NT2/D1 (cell line): ENCODE data around the gene PIGU.

Source experiments
- SUZ12 ChIP-seq: IDR thresholded peaks from 2 replicates; pipeline ENCODE4 v1.6.1; 2011; ENCODE audit not compliant: insufficient read length, insufficient read depth; ENCODE audit errors: extremely low read depth
- YY1 ChIP-seq: IDR thresholded peaks from 2 replicates; pipeline ENCODE4 v1.6.1; 2011; ENCODE audit not compliant: insufficient read length, insufficient read depth
- ZNF274 ChIP-seq: IDR thresholded peaks from 2 replicates; pipeline ENCODE4 v1.6.1; 2011; ENCODE audit warnings: mild to moderate bottlenecking, low read depth, low read length

DNA sequence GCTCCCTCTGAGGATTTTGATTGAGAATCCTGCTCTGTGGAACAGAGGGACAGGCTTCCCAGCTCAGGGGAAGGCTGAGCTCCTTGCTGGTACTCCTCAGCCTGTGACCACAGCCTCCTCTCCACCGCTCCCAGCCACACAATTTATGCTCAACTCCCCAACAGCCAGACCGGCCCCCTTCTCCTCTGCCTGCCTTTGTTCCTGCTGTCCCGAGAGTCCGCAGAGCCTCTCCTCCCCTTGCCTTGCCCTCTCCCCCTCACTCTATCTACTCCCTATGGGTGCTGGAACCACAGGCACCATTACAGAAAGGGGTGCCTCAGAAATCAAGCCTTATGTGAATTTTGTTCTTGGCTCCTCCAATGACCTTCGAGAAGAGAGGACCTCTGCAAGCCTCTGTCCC is 102.5 kb downstream of the PIGU start:
- TF ChIP-seq ZNF274: no peak
- TF ChIP-seq YY1: no peak
- TF ChIP-seq SUZ12: no peak
